Measurements from ENCODE around the gene ISX.

ISX gene

GRCh38 chr22:35053060-35053835, 12.7 kb upstream of the ISX start:
- 80 to 88% methylated on average over 5 to 6 of the region's 8 CpGs for WGBS, 2 experiments (ENCODE audit: insufficient coverage in 2 of 2)
- Histone ChIP-seq H3K9me3 (ENCODE audit: control insufficient read depth, low read length) (peaks cover 3% of the 10 kb centered on the region), H3K4me1 (ENCODE audit: control insufficient read depth, insufficient read depth, low read length, poor library complexity, severe bottlenecking) (no peaks in the 10 kb centered on the region), H3K4me3 (ENCODE audit: extremely low read depth, insufficient read depth, low read length, poor library complexity, severe bottlenecking) (no peak overlapping the region), H3K36me3 (ENCODE audit: control insufficient read depth, insufficient read depth, low read length) (no peaks in the 10 kb centered on the region), H3K27ac (ENCODE audit: low read depth, low read length, severe bottlenecking) (no peak overlapping the region)

GRCh38 chr22:35054064-35054463, 11.9 kb upstream of the ISX start:
- Histone ChIP-seq H3K27ac (ENCODE audit: low read depth, low read length, severe bottlenecking) (no peak overlapping the region), H3K4me1 (ENCODE audit: control insufficient read depth, insufficient read depth, low read length, poor library complexity, severe bottlenecking) (no peaks in the 10 kb centered on the region), H3K9me3 (ENCODE audit: control insufficient read depth, low read length) (peaks cover 3% of the 10 kb centered on the region), H3K36me3 (ENCODE audit: control insufficient read depth, insufficient read depth, low read length) (no peaks in the 10 kb centered on the region), H3K4me3 (ENCODE audit: extremely low read depth, insufficient read depth, low read length, poor library complexity, severe bottlenecking) (no peak overlapping the region)
- WGBS, 2 experiments (ENCODE audit: insufficient coverage in 2 of 2), result 100% methylated on average over 1 of the region's 3 CpGs

GRCh38 chr22:35056486-35056885, 9.5 kb upstream of the ISX start:
- Histone ChIP-seq H3K27ac (ENCODE audit: low read depth, low read length, severe bottlenecking) (no peak overlapping the region), H3K4me1 (ENCODE audit: control insufficient read depth, insufficient read depth, low read length, poor library complexity, severe bottlenecking) (no peaks in the 10 kb centered on the region), H3K9me3 (ENCODE audit: control insufficient read depth, low read length) (peaks cover 7% of the 10 kb centered on the region), H3K36me3 (ENCODE audit: control insufficient read depth, insufficient read depth, low read length) (no peaks in the 10 kb centered on the region), H3K4me3 (ENCODE audit: extremely low read depth, insufficient read depth, low read length, poor library complexity, severe bottlenecking) (no peak overlapping the region)

- H3K4me1 ChIP-seq (ENCODE audit: control insufficient read depth, insufficient read depth, low read length, poor library complexity, severe bottlenecking), result no peaks in the 10 kb centered on the region
- H3K27ac ChIP-seq (ENCODE audit: low read depth, low read length, severe bottlenecking), result no peak overlapping the region
- 75 to 83% methylated on average over 1 of the region's 1 CpG for WGBS, 2 experiments (ENCODE audit: insufficient coverage in 2 of 2)
- H3K9me3 ChIP-seq (ENCODE audit: control insufficient read depth, low read length), result peaks cover 7% of the 10 kb centered on the region
- H3K36me3 ChIP-seq (ENCODE audit: control insufficient read depth, insufficient read depth, low read length), result no peaks in the 10 kb centered on the region
- no peak overlapping the region for H3K4me3 ChIP-seq (ENCODE audit: extremely low read depth, insufficient read depth, low read length, poor library complexity, severe bottlenecking)
These were observed 8.8 kb upstream of the ISX start for GRCh38 chr22:35057155-35057554.

- WGBS, 2 experiments (ENCODE audit: insufficient coverage in 2 of 2), result 86% methylated on average over 1 of the region's 3 CpGs; no CpG with 5 or more reads in 1 of the 2 experiments
- Histone ChIP-seq H3K9me3 (ENCODE audit: control insufficient read depth, low read length) (peaks cover 7% of the 10 kb centered on the region), H3K36me3 (ENCODE audit: control insufficient read depth, insufficient read depth, low read length) (no peaks in the 10 kb centered on the region), H3K4me3 (ENCODE audit: extremely low read depth, insufficient read depth, low read length, poor library complexity, severe bottlenecking) (no peak overlapping the region), H3K4me1 (ENCODE audit: control insufficient read depth, insufficient read depth, low read length, poor library complexity, severe bottlenecking) (no peaks in the 10 kb centered on the region), H3K27ac (ENCODE audit: low read depth, low read length, severe bottlenecking) (no peak overlapping the region)
These were observed 6.3 kb upstream of the ISX start for GRCh38 chr22:35059632-35060031.

GRCh38 chr22:35064664-35065063, 1.3 kb upstream of the ISX start:
- Histone ChIP-seq H3K4me1 (ENCODE audit: control insufficient read depth, insufficient read depth, low read length, poor library complexity, severe bottlenecking) (peaks cover 3% of the 10 kb centered on the region), H3K4me3 (ENCODE audit: extremely low read depth, insufficient read depth, low read length, poor library complexity, severe bottlenecking) (no peak overlapping the region), H3K36me3 (ENCODE audit: control insufficient read depth, insufficient read depth, low read length) (no peaks in the 10 kb centered on the region), H3K27ac (ENCODE audit: low read depth, low read length, severe bottlenecking) (no peak overlapping the region), H3K9me3 (ENCODE audit: control insufficient read depth, low read length) (peaks cover 2% of the 10 kb centered on the region)
- no CpG with 5 or more reads among the region's 1 CpG for WGBS, 2 experiments (ENCODE audit: insufficient coverage in 2 of 2)

GRCh38 chr22:35065183-35065582, 775 bp upstream of the ISX start:
- Histone ChIP-seq H3K36me3 (ENCODE audit: control insufficient read depth, insufficient read depth, low read length) (no peaks in the 10 kb centered on the region), H3K4me1 (ENCODE audit: control insufficient read depth, insufficient read depth, low read length, poor library complexity, severe bottlenecking) (peaks cover 3% of the 10 kb centered on the region), H3K4me3 (ENCODE audit: extremely low read depth, insufficient read depth, low read length, poor library complexity, severe bottlenecking) (no peak overlapping the region), H3K27ac (ENCODE audit: low read depth, low read length, severe bottlenecking) (no peak overlapping the region), H3K9me3 (ENCODE audit: control insufficient read depth, low read length) (no peaks in the 10 kb centered on the region)
- WGBS, 2 experiments (ENCODE audit: insufficient coverage in 2 of 2), result 83% methylated on average over 1 of the region's 1 CpG; no CpG with 5 or more reads in 1 of the 2 experiments

GRCh38 chr22:35066768-35067167, 810 bp downstream of the ISX start:
- Histone ChIP-seq H3K4me1 (ENCODE audit: control insufficient read depth, insufficient read depth, low read length, poor library complexity, severe bottlenecking) (peaks cover 3% of the 10 kb centered on the region), H3K36me3 (ENCODE audit: control insufficient read depth, insufficient read depth, low read length) (no peaks in the 10 kb centered on the region), H3K4me3 (ENCODE audit: extremely low read depth, insufficient read depth, low read length, poor library complexity, severe bottlenecking) (no peak overlapping the region), H3K9me3 (ENCODE audit: control insufficient read depth, low read length) (no peaks in the 10 kb centered on the region), H3K27ac (ENCODE audit: low read depth, low read length, severe bottlenecking) (no peak overlapping the region)
- 91 to 94% methylated on average over 6 to 7 of the region's 7 CpGs for WGBS, 2 experiments (ENCODE audit: insufficient coverage in 2 of 2)

GRCh38 chr22:35069541-35069940, 3.6 kb downstream of the ISX start:
- Histone ChIP-seq H3K4me1 (ENCODE audit: control insufficient read depth, insufficient read depth, low read length, poor library complexity, severe bottlenecking) (peaks cover 3% of the 10 kb centered on the region), H3K27ac (ENCODE audit: low read depth, low read length, severe bottlenecking) (no peak overlapping the region), H3K36me3 (ENCODE audit: control insufficient read depth, insufficient read depth, low read length) (no peaks in the 10 kb centered on the region), H3K9me3 (ENCODE audit: control insufficient read depth, low read length) (peaks cover 6% of the 10 kb centered on the region), H3K4me3 (ENCODE audit: extremely low read depth, insufficient read depth, low read length, poor library complexity, severe bottlenecking) (no peak overlapping the region)
- WGBS, 2 experiments (ENCODE audit: insufficient coverage in 2 of 2), result 67% methylated on average over 1 of the region's 1 CpG; no CpG with 5 or more reads in 1 of the 2 experiments

GRCh38 chr22:35070451-35071093, 4.6 kb downstream of the ISX start:
- no peaks in the 10 kb centered on the region for H3K36me3 ChIP-seq (ENCODE audit: control insufficient read depth, insufficient read depth, low read length)
- no CpG with 5 or more reads among the region's 2 CpGs for WGBS, 2 experiments (ENCODE audit: insufficient coverage in 2 of 2)
- H3K27ac ChIP-seq (ENCODE audit: low read depth, low read length, severe bottlenecking), result no peak overlapping the region
- peaks cover 3% of the 10 kb centered on the region for H3K4me1 ChIP-seq (ENCODE audit: control insufficient read depth, insufficient read depth, low read length, poor library complexity, severe bottlenecking)
- peaks cover 6% of the 10 kb centered on the region for H3K9me3 ChIP-seq (ENCODE audit: control insufficient read depth, low read length)
- H3K4me3 ChIP-seq (ENCODE audit: extremely low read depth, insufficient read depth, low read length, poor library complexity, severe bottlenecking), result no peak overlapping the region

- Histone ChIP-seq H3K4me3 (ENCODE audit: extremely low read depth, insufficient read depth, low read length, poor library complexity, severe bottlenecking) (no peak overlapping the region), H3K4me1 (ENCODE audit: control insufficient read depth, insufficient read depth, low read length, poor library complexity, severe bottlenecking) (no peaks in the 10 kb centered on the region), H3K27ac (ENCODE audit: low read depth, low read length, severe bottlenecking) (no peak overlapping the region), H3K36me3 (ENCODE audit: control insufficient read depth, insufficient read depth, low read length) (no peaks in the 10 kb centered on the region), H3K9me3 (ENCODE audit: control insufficient read depth, low read length) (peaks cover 6% of the 10 kb centered on the region)
- 78 to 100% methylated on average over 2 of the region's 3 CpGs for WGBS, 2 experiments (ENCODE audit: insufficient coverage in 2 of 2)
These were observed 5.8 kb downstream of the ISX start for GRCh38 chr22:35071784-35072183.

All from mesodermal cell (in vitro differentiated cells).